Measurements from ENCODE around the gene ITPR3. TPM values are rescaled to one million over a fixed set of nuclear protein-coding genes. Genes with fewer than 3 reads are reported as not detected.

Gene ITPR3
- total and polyA plus RNA-seq, 8 donors: 14.1 to 149 (median 65.6) TPM

- Histone ChIP-seq H3K27ac (no peak overlapping the region), H3K9me3 (no peaks in the 10 kb centered on the region), H3K4me3 (no peak overlapping the region), H3K4me1 (peaks cover 0 to 8% (median 0%) of the 10 kb centered on the region in 4 donors), H3K27me3 (no peaks in the 10 kb centered on the region), H3K36me3 (peaks cover 26 to 98% (median 93%) of the 10 kb centered on the region in 4 donors)
- intact Hi-C loops (cut with DNase I; ENCODE audit: low total_unique reads): no loop called here
- WGBS, 5 donors: 87 to 89% (median 88%) methylated on average over 10 to 17 of the region's 17 CpGs
- no peak for DNase-seq
- no peak for TF ChIP-seq EP300 (IDR thresholded peaks at IDR 0.05)
- no peak for TF ChIP-seq CTCF (IDR thresholded peaks at IDR 0.05)
- no peak for TF ChIP-seq POLR2A (IDR thresholded peaks at IDR 0.05)
- no peak for TF ChIP-seq POLR2AphosphoS5 (IDR thresholded peaks at IDR 0.05)
Measured at GRCh38 chr6:33664506-33665057, 43.5 kb downstream of the ITPR3 start.

- TF ChIP-seq EP300 (IDR thresholded peaks at IDR 0.05): no peak
- TF ChIP-seq POLR2A (IDR thresholded peaks at IDR 0.05): no peak
- no peak for TF ChIP-seq CTCF (IDR thresholded peaks at IDR 0.05)
- no peak for TF ChIP-seq POLR2AphosphoS5 (IDR thresholded peaks at IDR 0.05)
- H3K36me3 ChIP-seq: peaks cover 35 to 99% (median 94%) of the 10 kb centered on the region in 4 donors
- intact Hi-C loops (cut with DNase I; ENCODE audit: low total_unique reads): no loop called here
- H3K27ac ChIP-seq: no peak overlapping the region
- H3K4me1 ChIP-seq: peaks cover 0 to 8% (median 0%) of the 10 kb centered on the region in 4 donors
- DNase-seq: no peak
- whole genome bisulfite sequencing, 5 donors: 79 to 92% (median 82%) methylated on average over 8 to 13 of the region's 13 CpGs
- no peak overlapping the region for H3K4me3 ChIP-seq
- no peaks in the 10 kb centered on the region for H3K9me3 ChIP-seq
- no peaks in the 10 kb centered on the region for H3K27me3 ChIP-seq
Measured at GRCh38 chr6:33665957-33666356, 44.8 kb downstream of the ITPR3 start.

- no peak for TF ChIP-seq CTCF (IDR thresholded peaks at IDR 0.05)
- TF ChIP-seq POLR2AphosphoS5 (IDR thresholded peaks at IDR 0.05): no peak
- no peak for TF ChIP-seq POLR2A (IDR thresholded peaks at IDR 0.05)
- no peak for TF ChIP-seq EP300 (IDR thresholded peaks at IDR 0.05)
- intact Hi-C loops (cut with DNase I; ENCODE audit: low total_unique reads): no loop called here
- Histone ChIP-seq H3K36me3 (peaks cover 43 to 100% (median 100%) of the 10 kb centered on the region in 4 donors), H3K27me3 (no peaks in the 10 kb centered on the region), H3K4me3 (no peak overlapping the region), H3K27ac (no peak overlapping the region), H3K9me3 (no peaks in the 10 kb centered on the region), H3K4me1 (peaks cover 0 to 8% (median 0%) of the 10 kb centered on the region in 4 donors)
- 92 to 97% (median 94%) methylated on average over 8 to 16 of the region's 16 CpGs for WGBS, 5 donors
- no peak for DNase-seq
Measured at GRCh38 chr6:33667072-33667471, 46.0 kb downstream of the ITPR3 start.

- peaks cover 43 to 100% (median 98%) of the 10 kb centered on the region in 4 donors for H3K36me3 ChIP-seq
- peaks cover 0 to 13% (median 0%) of the 10 kb centered on the region in 4 donors for H3K4me1 ChIP-seq
- intact Hi-C loops (cut with DNase I; ENCODE audit: low total_unique reads): no loop called here
- H3K27ac ChIP-seq: no peak overlapping the region
- H3K9me3 ChIP-seq: no peaks in the 10 kb centered on the region
- H3K4me3 ChIP-seq: no peak overlapping the region
- no peak for TF ChIP-seq POLR2AphosphoS5 (IDR thresholded peaks at IDR 0.05)
- no peak for TF ChIP-seq EP300 (IDR thresholded peaks at IDR 0.05)
- TF ChIP-seq POLR2A (IDR thresholded peaks at IDR 0.05): no peak
- no peak for TF ChIP-seq CTCF (IDR thresholded peaks at IDR 0.05)
- no peak for DNase-seq
- 94 to 98% (median 97%) methylated on average over 5 to 11 of the region's 11 CpGs for WGBS, 5 donors
- H3K27me3 ChIP-seq: no peaks in the 10 kb centered on the region
Measured at GRCh38 chr6:33667776-33668175, 46.7 kb downstream of the ITPR3 start.
